ENCODE results near the gene GMNN. TPM values are rescaled to one million over a fixed set of nuclear protein-coding genes. Genes with fewer than 3 reads are reported as not detected.
"Not testable (repeated sequence)": the region's sequence is repeated elsewhere in the genome, so short reads cannot be mapped to it uniquely, and the experiment has no call there.

The GMNN gene
- total RNA-seq, 1 donor: 9.4 TPM

- Histone ChIP-seq H2AFZ (ENCODE audit: low read length) (peak overlapping the region; percentile 94), H4K20me1 (ENCODE audit: insufficient read depth, low read length) (no peaks in the 10 kb centered on the region), H3K79me2 (ENCODE audit: insufficient read depth, low read length) (no peaks in the 10 kb centered on the region), H3K4me1 (ENCODE audit: insufficient read depth, low read length) (peaks cover 35% of the 10 kb centered on the region), H3K4me3 (ENCODE audit: insufficient read depth, low read length) (no peak overlapping the region), H3K4me2 (ENCODE audit: insufficient read depth, low read length) (peak overlapping the region; percentile 86), H3K27ac (ENCODE audit: low read depth, low read length) (peak overlapping the region; percentile 99), H3K36me3 (ENCODE audit: insufficient read depth, low read length) (no peaks in the 10 kb centered on the region), H3K9me3 (ENCODE audit: low read depth, low read length) (no peaks in the 10 kb centered on the region), H3K27me3 (ENCODE audit: insufficient read depth, low read length) (no peaks in the 10 kb centered on the region)
- DNase-seq (ENCODE audit: insufficient read length, low spot score, missing footprints): no peak
- TF ChIP-seq, protein P1, sequence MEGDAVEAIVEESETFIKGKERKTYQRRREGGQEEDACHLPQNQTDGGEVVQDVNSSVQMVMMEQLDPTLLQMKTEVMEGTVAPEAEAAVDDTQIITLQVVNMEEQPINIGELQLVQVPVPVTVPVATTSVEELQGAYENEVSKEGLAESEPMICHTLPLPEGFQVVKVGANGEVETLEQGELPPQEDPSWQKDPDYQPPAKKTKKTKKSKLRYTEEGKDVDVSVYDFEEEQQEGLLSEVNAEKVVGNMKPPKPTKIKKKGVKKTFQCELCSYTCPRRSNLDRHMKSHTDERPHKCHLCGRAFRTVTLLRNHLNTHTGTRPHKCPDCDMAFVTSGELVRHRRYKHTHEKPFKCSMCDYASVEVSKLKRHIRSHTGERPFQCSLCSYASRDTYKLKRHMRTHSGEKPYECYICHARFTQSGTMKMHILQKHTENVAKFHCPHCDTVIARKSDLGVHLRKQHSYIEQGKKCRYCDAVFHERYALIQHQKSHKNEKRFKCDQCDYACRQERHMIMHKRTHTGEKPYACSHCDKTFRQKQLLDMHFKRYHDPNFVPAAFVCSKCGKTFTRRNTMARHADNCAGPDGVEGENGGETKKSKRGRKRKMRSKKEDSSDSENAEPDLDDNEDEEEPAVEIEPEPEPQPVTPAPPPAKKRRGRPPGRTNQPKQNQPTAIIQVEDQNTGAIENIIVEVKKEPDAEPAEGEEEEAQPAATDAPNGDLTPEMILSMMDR (IDR thresholded peaks at IDR 0.05; ENCODE audit: extremely low read depth, low read depth, low read length): no peak
These were observed 30.8 kb upstream of the GMNN start for GRCh38 chr6:24743944-24744335.

GRCh38 chr6:24744911-24745310 is 29.8 kb upstream of the GMNN start:
- no peak overlapping the region for H3K27ac ChIP-seq (ENCODE audit: low read depth, low read length)
- TF ChIP-seq, protein P1 (IDR thresholded peaks at IDR 0.05; ENCODE audit: extremely low read depth, low read depth, low read length): no peak
- H3K36me3 ChIP-seq (ENCODE audit: insufficient read depth, low read length): no peaks in the 10 kb centered on the region
- no peaks in the 10 kb centered on the region for H3K27me3 ChIP-seq (ENCODE audit: insufficient read depth, low read length)
- no peak overlapping the region for H3K4me2 ChIP-seq (ENCODE audit: insufficient read depth, low read length)
- H3K79me2 ChIP-seq (ENCODE audit: insufficient read depth, low read length): no peaks in the 10 kb centered on the region
- no peak for DNase-seq (ENCODE audit: insufficient read length, low spot score, missing footprints)
- H2AFZ ChIP-seq (ENCODE audit: low read length): no peak overlapping the region
- no peak overlapping the region for H3K4me3 ChIP-seq (ENCODE audit: insufficient read depth, low read length)
- H3K4me1 ChIP-seq (ENCODE audit: insufficient read depth, low read length): peaks cover 35% of the 10 kb centered on the region
- no peaks in the 10 kb centered on the region for H4K20me1 ChIP-seq (ENCODE audit: insufficient read depth, low read length)
- no peaks in the 10 kb centered on the region for H3K9me3 ChIP-seq (ENCODE audit: low read depth, low read length)

- Histone ChIP-seq H4K20me1 (ENCODE audit: insufficient read depth, low read length) (no peaks in the 10 kb centered on the region), H3K4me2 (ENCODE audit: insufficient read depth, low read length) (no peak overlapping the region), H3K36me3 (ENCODE audit: insufficient read depth, low read length) (no peaks in the 10 kb centered on the region), H3K27ac (ENCODE audit: low read depth, low read length) (no peak overlapping the region), H3K9me3 (ENCODE audit: low read depth, low read length) (no peaks in the 10 kb centered on the region), H3K79me2 (ENCODE audit: insufficient read depth, low read length) (no peaks in the 10 kb centered on the region), H2AFZ (ENCODE audit: low read length) (no peak overlapping the region), H3K4me3 (ENCODE audit: insufficient read depth, low read length) (no peak overlapping the region), H3K4me1 (ENCODE audit: insufficient read depth, low read length) (peaks cover under 1% of the 10 kb centered on the region), H3K27me3 (ENCODE audit: insufficient read depth, low read length) (no peaks in the 10 kb centered on the region)
- DNase-seq (ENCODE audit: insufficient read length, low spot score, missing footprints): no peak
- TF ChIP-seq, protein P1 (IDR thresholded peaks at IDR 0.05; ENCODE audit: extremely low read depth, low read depth, low read length): no peak
These were observed 25.4 kb upstream of the GMNN start for GRCh38 chr6:24749297-24749696.

GRCh38 chr6:24750878-24751277 is 23.9 kb upstream of the GMNN start:
- H3K4me2 ChIP-seq (ENCODE audit: insufficient read depth, low read length); H2AFZ ChIP-seq (ENCODE audit: low read length); H3K36me3 ChIP-seq (ENCODE audit: insufficient read depth, low read length); H3K27me3 ChIP-seq (ENCODE audit: insufficient read depth, low read length); H3K79me2 ChIP-seq (ENCODE audit: insufficient read depth, low read length); H3K4me3 ChIP-seq (ENCODE audit: insufficient read depth, low read length); DNase-seq (ENCODE audit: insufficient read length, low spot score, missing footprints); H3K27ac ChIP-seq (ENCODE audit: low read depth, low read length); H4K20me1 ChIP-seq (ENCODE audit: insufficient read depth, low read length); H3K4me1 ChIP-seq (ENCODE audit: insufficient read depth, low read length); H3K9me3 ChIP-seq (ENCODE audit: low read depth, low read length): not testable (repeated sequence)

Measured in osteoblast (primary cell).